GM21360 (cell line): ENCODE results near the gene AARS2.
"Not testable (repeated sequence)": the region's sequence is repeated elsewhere in the genome, so short reads cannot be mapped to it uniquely, and the experiment has no call there.

Experiments
- ATAC-seq: cut with Tn5 transposase; IDR thresholded peaks from one replicate; pipeline ENCODE4 v1.9.1; 2021; ENCODE audit warnings: mild to moderate bottlenecking, moderate library complexity; ENCODE audit not compliant: unreplicated experiment

The AARS2 gene

DNA sequence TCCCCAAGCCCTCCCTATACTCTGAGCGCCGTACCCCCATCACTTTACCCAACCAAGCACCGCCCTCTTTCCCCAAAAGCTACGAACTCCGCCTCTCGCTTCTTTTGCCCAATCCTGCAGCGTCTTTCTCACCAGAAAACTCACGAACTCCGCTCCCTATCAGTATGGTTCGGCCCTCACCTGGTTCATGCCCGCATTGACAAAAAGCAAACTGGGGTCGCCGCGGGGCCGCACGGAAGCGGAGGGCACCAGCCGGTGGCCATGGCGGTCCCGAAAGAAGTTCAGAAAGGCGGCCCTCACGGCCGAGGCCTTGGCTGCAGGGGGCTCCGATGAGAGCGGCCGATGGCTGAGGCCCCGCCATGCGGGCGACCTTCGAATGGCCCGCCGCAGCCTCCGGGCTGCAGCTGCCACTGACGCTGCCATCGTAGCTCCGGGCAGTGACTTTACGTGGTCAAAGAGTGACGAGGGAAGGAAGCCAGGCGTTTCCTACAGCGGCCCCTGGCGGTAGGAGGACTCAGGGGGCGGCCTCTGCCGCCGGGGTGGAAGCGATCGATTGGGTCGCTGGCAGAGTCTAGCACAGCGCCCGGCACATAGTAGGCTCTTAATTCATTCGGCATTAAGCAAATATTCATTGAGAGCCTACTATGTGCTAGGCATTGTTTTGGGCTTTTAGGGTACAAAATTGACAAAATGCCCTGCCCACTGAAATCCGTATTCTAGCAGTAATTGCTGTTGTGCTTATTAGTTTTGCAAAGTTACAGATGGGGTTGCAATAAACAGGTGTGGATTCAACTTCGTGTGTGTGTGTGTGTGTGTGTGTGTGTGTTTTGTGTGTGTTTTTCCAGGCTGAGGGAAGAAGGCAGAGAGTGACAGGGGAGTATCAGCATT, at the start of gene AARS2:
Gene AARS2, minus strand, starts transcription at position 447 of the 888 bp plus-strand sequence. Its CDS starts 24 bp downstream, at position 423.
- ATAC-seq = peak; percentile 65

DNA sequence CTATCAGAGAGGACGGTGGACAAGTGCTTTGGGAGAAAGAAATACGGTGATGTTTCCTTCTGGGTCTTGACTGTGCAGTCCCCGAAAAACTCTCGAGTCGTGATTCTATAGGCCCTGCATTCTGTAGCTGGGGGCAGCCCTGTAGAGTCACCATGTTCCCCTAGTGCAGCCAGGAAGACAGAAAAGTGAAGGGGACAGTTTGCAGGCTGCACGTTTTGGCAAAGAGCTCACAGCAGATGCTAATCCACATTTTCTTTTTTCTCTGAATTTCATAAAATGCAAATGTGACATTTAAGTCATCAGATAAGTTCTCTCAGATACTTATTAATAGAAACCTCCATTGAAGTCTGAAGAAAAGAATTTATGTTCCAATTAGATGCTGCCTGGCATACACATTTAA, 48.8 kb upstream of the AARS2 start:
- ATAC-seq = no peak

DNA sequence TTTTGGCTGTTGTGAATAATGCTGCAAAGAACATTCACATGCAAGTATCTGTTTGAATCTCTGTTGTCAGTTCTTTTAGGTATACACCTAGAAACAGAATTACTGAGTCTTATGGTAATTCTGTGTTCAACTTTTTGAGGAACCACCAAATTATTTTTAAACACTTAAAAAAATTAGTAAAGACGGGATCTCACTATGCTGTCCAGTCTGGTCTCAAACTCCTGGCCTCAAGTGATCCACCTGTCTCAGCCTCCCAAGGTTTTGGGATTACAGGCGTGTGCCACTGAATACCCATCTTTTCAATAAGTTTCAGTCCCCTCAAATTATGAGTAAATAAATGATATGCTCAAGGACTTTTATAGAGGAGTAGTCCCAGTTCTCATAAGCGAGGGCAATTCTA, 46.8 kb upstream of the AARS2 start:
- no peak for ATAC-seq

GRCh38 chr6:44356487-44356886, 43.3 kb upstream of the AARS2 start:
- no peak for ATAC-seq

DNA sequence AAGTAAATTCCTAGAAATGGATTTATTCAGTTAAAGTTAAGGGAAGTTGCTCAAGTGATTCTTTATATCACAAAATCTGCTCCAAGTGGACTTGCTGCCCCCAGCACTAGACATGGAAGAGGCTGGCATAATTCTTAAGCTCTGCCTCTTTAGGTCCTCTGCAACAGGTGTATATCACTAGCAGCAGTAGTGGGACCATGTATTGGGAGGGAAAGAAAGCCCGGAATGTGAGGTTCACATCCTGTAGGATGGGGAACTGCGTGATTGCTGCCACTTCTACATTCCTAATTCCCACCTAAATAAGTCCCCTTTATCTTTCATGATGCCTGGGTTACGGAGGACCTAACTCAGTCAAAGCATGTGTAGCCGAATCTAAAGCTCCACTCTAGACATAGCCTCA, 42.5 kb upstream of the AARS2 start:
- ATAC-seq = no peak

GRCh38 chr6:44353336-44353735, 40.2 kb upstream of the AARS2 start:
- no peak for ATAC-seq

- ATAC-seq = no peak
These were observed 39.1 kb upstream of the AARS2 start for GRCh38 chr6:44352259-44352658.

DNA sequence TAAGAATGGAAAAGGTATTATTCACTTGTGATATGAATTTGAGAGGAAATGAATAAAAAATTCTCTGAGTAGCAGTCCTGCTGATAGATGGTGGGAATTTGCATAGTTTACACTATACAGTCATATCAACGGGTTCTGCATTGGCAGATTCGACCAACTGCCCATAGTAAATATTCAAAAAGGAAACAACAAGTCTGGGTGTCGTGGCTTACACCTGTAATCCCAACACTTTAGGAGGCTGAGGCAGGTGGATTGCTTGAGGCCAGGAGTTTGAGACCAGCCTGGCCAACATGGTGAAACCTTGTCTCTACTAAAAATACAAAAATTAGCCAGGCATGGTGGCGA, 37.5 kb upstream of the AARS2 start:
- not testable (repeated sequence) for ATAC-seq

DNA sequence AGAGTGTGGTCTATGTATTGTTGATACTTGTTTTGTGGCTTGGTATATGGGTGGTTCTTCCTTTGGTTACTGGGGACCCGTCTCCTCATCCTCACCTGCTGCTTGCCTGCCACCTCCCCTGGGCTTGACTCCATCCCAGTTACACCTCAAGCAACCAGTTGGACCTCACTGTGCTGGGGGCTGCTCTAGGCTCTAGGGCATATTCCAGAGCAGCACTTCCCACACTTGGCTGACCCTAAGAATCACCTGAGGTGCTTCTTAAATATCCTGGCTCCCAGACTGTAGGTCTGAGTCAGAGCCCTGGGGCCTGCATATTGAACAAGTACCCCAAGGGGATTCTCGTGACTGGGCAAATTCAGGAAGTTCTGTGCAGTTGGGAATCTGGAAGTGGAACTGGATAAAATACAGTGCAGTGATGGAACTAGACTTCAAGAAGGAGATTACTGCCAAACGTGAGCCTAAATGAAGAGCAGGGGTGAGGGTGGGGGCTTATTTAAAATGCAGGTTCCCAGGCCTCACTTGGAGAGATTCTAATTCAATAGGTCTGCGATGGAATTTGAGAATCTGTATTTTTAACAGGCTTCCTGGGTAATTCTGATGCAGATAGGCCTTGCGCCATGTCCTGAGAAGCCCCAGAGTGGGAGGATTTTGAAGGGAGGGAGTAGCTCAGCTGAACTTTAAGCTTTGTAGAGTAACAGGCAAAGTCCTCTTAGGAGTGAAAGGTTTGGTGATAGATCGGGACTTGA, 36.9 kb upstream of the AARS2 start:
- no peak for ATAC-seq

DNA sequence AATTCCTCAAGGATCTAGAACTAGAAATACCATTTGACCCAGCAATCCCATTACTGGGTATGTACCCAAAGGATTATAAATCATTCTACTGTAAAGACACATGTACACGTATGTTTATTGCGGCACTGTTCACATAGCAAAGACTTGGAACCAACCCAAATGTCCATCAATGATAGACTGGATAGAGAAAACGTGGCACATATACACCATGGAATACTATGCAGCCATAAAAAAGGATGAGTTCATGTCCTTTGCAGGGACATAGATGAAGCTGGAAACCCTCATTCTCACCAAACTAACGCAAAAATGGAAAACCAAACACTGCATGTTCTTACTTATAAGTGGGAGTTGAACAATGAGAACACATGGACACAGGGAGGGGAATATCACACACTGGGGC, 33.7 kb upstream of the AARS2 start:
- not testable (repeated sequence) for ATAC-seq

- no peak for ATAC-seq
These were observed 29.3 kb upstream of the AARS2 start, which contains the start of gene SPATS1 for GRCh38 chr6:44342489-44342888. SPATS1 (plus strand) TSS chr6:44342650; CDS start chr6:44343096, 446 bp downstream.

DNA sequence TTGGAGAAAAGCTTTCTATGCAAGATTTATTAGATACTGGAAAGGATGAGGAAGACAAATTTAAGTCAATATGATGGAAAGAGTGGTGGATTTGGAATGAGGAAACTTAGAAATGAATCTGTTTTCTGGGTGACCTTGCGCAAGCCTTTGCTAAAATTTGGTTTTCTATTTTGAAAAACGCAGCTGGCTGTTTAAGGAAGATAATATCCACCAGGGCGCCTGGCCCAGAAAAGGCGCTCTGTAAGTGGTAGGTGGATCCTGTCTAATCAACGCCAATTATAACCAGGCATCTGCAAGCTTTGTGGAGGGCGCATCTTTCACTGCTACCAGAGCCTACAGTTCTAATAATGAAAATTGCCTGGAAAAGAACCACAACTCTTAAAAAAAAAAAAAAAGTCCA, 28.9 kb upstream of the AARS2 start:
- ATAC-seq = no peak

DNA sequence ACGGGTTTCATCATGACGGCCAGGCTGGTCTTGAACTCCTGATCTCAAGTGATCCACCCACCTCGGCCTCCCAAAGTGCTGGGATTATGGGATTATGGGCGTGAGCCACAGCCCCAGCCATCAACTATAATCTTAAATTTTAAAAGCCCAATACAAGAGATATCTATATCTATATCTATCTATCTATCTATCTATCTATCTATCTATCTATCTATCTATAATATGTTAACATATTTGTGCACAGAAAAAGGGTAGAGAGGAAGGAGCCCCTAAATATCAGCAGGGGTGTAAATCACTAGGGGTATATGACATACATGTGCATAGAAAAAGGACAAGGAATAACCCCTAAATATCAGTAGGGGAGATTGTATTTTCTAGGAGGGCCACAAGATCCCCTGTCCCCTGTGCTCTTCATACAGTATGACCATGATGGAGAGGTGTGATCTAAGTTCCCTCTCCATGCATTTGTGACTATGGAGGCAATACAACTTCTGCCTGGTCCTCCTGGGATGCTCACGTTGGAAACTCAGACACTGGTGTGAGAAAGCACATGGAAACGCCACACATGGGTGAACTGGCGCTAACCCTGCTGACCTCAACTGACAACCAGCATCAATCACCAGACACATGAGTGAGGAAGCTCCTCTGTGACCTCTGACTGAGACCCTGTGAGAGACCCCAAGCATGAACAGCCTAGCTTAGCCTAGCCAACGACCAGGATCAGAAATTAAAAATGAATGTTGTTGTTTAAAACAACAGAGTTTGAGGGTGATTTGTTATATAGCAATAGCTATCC, 28.1 kb upstream of the AARS2 start:
- no peak for ATAC-seq

- ATAC-seq = no peak
These were observed 26.8 kb upstream of the AARS2 start for GRCh38 chr6:44339763-44340625.

DNA sequence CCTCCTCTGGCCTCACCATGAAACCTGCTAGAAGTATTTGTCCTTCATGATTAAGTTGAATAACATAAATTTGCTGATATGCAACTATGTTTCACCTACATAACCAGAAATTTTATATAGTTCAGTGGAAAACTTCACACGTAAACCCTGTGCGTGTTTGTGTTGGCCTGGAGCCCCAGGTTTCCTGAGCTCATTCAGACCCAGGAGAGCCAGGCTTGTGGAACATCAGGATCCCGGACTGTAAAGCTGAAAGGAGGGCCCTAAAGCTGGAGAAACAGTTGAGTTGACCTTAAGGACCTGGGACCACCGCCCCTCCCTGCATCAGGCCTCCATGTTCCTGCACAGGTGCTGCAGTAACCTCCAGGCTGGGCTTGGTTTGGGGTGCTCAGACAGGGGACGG, 26.2 kb upstream of the AARS2 start:
- no peak for ATAC-seq

GRCh38 chr6:44338228-44339122, 25.3 kb upstream of the AARS2 start:
- ATAC-seq = peak; percentile 57

DNA sequence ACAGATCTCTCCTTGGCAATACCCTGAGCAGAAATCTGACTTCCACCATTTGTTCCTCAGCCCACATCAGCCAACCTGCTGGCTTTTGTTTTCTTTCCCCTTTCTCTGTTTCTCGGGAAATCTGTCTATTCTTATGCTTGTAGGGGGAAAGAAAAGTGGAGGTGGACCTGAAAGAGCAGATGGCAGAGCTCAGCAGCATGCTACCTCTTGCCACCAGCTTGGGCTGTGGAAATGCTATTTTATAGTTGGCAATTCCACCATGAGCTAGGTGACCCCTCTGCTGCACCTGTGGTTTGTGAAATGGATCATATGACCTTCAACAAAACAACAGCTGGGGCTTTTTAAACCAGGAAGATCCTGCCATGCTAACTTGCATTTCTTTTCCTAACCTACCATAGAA, 22.5 kb upstream of the AARS2 start:
- ATAC-seq = no peak

DNA sequence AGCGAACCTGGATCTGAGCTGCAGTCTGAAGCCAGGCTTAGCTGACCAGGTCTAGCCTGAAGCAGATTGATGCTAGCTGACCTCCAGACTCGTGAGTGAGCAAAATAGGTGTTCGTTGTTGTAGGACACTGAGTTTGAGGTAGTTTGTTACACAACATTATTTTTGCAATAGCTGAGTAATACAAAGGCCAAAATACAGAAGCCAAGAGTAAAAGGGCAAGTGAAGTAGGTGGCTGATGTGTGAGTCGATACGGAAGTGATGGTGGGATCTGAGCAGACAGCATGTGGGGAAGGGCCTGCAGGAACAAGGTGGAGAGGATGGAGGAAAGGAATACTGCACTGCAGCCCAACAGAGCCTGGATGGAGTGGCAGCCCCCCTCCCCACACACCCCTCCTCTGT, 20.8 kb upstream of the AARS2 start:
- ATAC-seq = no peak

- no peak for ATAC-seq
These were observed 20.2 kb upstream of the AARS2 start for GRCh38 chr6:44333273-44333919.
